GM06990 (cell line): ENCODE results near the gene IL31.
"Not testable (repeated sequence)": the region's sequence is repeated elsewhere in the genome, so short reads cannot be mapped to it uniquely, and the experiment has no call there.

Experiments used
- DNase-seq: peaks from one replicate; pipeline ENCODE4 v3.0.0-alpha.2; 2011; ENCODE audit not compliant: insufficient read length; ENCODE audit errors: extremely low read depth
- H3K27me3 ChIP-seq: replicated peaks from 2 replicates; pipeline ENCODE4 v1.6.0; 2011; ENCODE audit warnings: low read length; ENCODE audit not compliant: control insufficient read depth, insufficient read depth
- H3K36me3 ChIP-seq: 2 replicates; pipeline ENCODE4 v1.5.1; 2011; ENCODE audit warnings: low read length; ENCODE audit not compliant: control insufficient read depth, insufficient read depth
- H3K4me3 ChIP-seq: replicated peaks from 2 replicates; pipeline ENCODE4 v1.5.1; 2011; ENCODE audit warnings: low read depth, mild to moderate bottlenecking, control low read depth, low read length
- CTCF ChIP-seq: IDR thresholded peaks from 2 replicates; pipeline ENCODE4 v1.5.1; 2011; ENCODE audit warnings: low read length, control low read depth, mild to moderate bottlenecking, inconsistent platforms; ENCODE audit not compliant: insufficient read depth, poor library complexity, severe bottlenecking

IL31 gene

DNA sequence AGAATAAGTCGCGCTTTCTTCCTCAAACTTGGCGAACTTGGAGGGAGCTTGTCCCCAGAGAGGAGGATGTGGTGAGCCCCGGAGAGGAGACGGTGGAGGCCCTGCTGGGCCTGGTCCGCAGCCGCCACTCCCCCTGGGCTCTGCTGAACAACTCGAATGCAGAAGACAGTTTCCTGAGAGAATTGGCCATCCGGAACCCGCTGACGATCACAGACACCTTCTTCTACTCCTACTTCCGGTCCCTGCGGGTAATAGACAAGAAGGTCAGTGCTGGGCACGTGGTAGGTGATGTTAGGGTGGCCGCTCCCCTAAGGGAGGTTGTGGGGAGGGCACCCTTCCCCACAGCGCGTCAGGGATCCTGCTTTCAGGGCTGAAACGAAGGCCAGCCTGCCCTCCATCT is 10.5 kb upstream of the IL31 start:
- DNase-seq, result peak; percentile 32
- Histone ChIP-seq H3K36me3 (no peaks in the 10 kb centered on the region), H3K27me3 (no peaks in the 10 kb centered on the region; the same call in none of the 2 replicates), H3K4me3 (no peak overlapping the region)
- no peak for TF ChIP-seq CTCF

DNA sequence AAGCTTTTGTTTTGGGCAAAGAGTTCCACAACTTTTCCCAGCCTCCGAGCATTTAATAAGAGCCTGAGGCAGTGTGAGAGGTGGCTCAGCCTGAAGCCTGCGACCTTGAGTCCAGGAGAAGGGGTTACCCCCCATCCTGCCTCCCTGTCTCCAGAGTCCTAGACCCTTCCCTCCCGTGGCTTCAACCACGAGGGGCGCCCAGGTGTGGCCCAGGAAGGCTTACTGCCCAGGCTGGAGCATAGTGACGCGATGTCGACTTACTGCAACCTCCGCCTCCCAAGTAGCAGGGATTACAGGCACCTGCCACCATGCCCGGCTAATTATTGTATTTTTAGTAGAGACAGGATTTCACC is 9.5 kb upstream of the IL31 start:
- Histone ChIP-seq H3K36me3 (no peaks in the 10 kb centered on the region), H3K4me3 (no peak overlapping the region; the same call in 1 of the 2 replicates)
- TF ChIP-seq CTCF, result no peak

GRCh38 chr12:122182887-122183587 is 9.0 kb upstream of the IL31 start, which contains the start of gene LRRC43:
Gene LRRC43 (plus strand): TSS chr12:122183123. CDS start chr12:122183145, 22 bp downstream.
- peak within 1 kb of the TSS; percentile 51 for H3K4me3 ChIP-seq
- no peaks in the 10 kb centered on the region; the same call in none of the 2 replicates for H3K27me3 ChIP-seq
- TF ChIP-seq CTCF, result no peak
- H3K36me3 ChIP-seq, result no peaks in the 10 kb centered on the region
- DNase-seq, result peak; percentile 49

More for the DNA sequence above, 9.5 kb upstream of the IL31 start:
- DNase-seq, result no peak
- H3K27me3 ChIP-seq, result no peaks in the 10 kb centered on the region; the same call in none of the 2 replicates

- not testable (repeated sequence) for H3K36me3 ChIP-seq, H3K4me3 ChIP-seq, H3K27me3 ChIP-seq, DNase-seq
These were observed 2.5 kb upstream of the IL31 start for GRCh38 chr12:122176473-122176872.

DNA sequence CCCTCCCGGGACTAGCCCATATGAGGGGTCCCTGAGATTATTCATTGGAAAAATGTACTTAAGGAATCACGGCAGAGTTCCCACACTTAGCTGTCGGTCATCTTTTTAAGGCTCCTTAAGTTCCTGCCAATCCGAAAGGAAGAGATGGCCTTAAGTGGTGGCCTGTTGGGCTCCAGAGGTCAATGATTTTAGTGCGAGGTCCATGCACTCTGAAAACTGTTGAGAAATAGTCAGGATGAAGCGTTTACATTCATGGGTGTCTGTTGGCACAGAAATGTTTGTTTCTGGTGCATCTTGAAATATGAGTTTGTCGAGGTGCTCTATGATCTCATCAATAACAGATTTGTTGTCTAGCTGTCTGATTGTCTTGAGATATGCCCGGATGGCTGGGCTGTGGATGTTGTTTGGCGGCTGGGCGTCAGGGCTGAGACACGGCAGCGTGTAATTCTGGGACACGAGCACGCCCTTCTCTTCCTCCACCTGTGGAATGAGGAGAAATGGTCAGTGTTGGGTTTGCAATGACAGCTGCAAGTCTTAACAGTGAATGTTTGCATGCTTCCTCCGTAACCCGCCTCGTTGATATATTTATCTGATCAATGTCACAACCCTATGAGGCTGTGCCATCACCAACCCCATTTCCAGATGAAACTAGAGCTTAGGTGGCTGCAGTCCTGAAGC is 1.6 kb downstream of the IL31 start:
- TF ChIP-seq CTCF, result no peak
- Histone ChIP-seq H3K4me3 (no peak overlapping the region), H3K36me3 (no peaks in the 10 kb centered on the region), H3K27me3 (peaks cover 1% of the 10 kb centered on the region; the same call in 1 of the 2 replicates)
- DNase-seq, result no peak

GRCh38 chr12:122171399-122171798 is 2.6 kb downstream of the IL31 start:
- H3K27me3 ChIP-seq, result peaks cover 1% of the 10 kb centered on the region; the same call in 1 of the 2 replicates
- H3K4me3 ChIP-seq, result no peak overlapping the region
- no peaks in the 10 kb centered on the region for H3K36me3 ChIP-seq
- no peak for TF ChIP-seq CTCF
- DNase-seq, result no peak
